ENCODE data around the gene FOXL3. TPM values are rescaled to one million over a fixed set of nuclear protein-coding genes. Genes with fewer than 3 reads are reported as not detected.
"Not testable (repeated sequence)": the region's sequence is repeated elsewhere in the genome, so short reads cannot be mapped to it uniquely, and the experiment has no call there.

FOXL3 gene
- not detected for polyA plus RNA-seq (2013, experiment 1 of 2)
- polyA plus RNA-seq (2013, experiment 2 of 2), result not detected

- Histone ChIP-seq H3K27ac (ENCODE audit: low read depth, low read length) (no peak within 1 kb of the TSS), H3K9me3 (ENCODE audit: insufficient read depth, low read depth, low read length) (no peaks in the 10 kb centered on the region), H3K36me3 (ENCODE audit: insufficient read depth, low read length) (no peaks in the 10 kb centered on the region), H3K9ac (ENCODE audit: low read depth, low read length) (no peak within 1 kb of the TSS), H3K4me3 (ENCODE audit: low read length) (peak within 1 kb of the TSS; percentile 35), H3K27me3 (ENCODE audit: insufficient read depth, low read length) (peaks cover 55% of the 10 kb centered on the region), H3K4me1 (ENCODE audit: insufficient read depth, low read length) (no peaks in the 10 kb centered on the region)
- WGBS, result 93% methylated on average over 79 of the region's 79 CpGs
Measured at GRCh38 chr7:289756-290553, at the start of gene FOXL3. Gene FOXL3, plus strand, starts transcription at chr7:290170. Its CDS starts 0 bp downstream, at chr7:290170.

DNA sequence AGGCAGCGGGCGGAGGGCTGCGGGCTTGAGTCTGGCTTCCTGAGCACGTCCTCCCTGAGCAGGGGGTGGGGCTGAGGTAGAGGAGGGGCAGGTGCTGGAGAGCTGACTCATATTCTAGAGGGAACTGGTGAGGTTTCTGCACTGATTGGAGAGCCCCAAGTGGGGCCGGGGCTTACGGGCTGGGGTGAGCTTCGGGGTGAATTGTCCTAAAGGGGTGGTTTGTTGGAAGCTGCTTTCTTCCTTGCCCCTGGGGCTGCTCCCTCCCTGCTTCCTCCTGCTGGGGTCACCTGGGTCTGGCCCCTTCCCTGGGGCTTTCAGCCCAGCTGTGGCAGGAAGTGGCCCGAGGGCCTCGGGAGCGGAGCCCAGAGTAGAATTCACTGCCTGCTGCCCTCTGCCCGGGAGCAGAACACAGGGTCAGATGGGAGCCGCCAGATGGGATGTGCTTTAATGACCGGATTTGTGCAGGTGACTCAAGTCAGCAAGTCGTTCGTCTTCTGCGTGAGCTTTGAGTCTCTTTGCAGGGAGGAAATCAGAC lies 49.0 kb upstream of the FOXL3 start:
- 55% methylated on average over 16 of the region's 16 CpGs for WGBS
- no peak overlapping the region for H3K27ac ChIP-seq (ENCODE audit: low read depth, low read length)
- H3K4me3 ChIP-seq (ENCODE audit: low read length), result no peak overlapping the region

DNA sequence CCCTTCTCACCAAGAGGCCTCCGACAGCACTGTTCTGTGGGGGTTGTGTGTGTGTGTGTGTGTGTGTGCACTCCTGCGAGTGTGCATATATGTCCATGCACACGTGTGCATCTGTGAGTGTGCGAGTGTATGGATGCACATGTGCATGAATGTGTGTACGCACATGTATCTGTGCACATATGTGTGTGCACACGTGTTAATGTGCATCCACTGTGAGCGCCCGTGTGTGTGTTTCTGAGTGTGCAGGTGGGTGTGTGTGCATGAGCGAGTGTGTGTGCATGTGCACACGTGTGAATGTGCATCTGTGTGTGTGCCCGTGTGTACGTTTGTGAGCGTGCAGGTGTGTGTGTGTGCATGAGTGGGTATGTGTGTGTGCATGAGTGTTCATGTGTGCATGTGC lies 48.5 kb upstream of the FOXL3 start:
- Histone ChIP-seq H3K9ac (ENCODE audit: low read depth, low read length) (no peak overlapping the region), H3K27ac (ENCODE audit: low read depth, low read length) (no peak overlapping the region), H3K9me3 (ENCODE audit: insufficient read depth, low read depth, low read length) (no peaks in the 10 kb centered on the region), H3K27me3 (ENCODE audit: insufficient read depth, low read length) (no peaks in the 10 kb centered on the region), H3K4me3 (ENCODE audit: low read length) (no peak overlapping the region), H3K4me1 (ENCODE audit: insufficient read depth, low read length) (no peaks in the 10 kb centered on the region), H3K36me3 (ENCODE audit: insufficient read depth, low read length) (no peaks in the 10 kb centered on the region; the same call in 1 of the 2 replicates)
- 93% methylated on average over 13 of the region's 13 CpGs for WGBS

More for the DNA sequence above, 49.0 kb upstream of the FOXL3 start:
- no peaks in the 10 kb centered on the region for H3K9me3 ChIP-seq (ENCODE audit: insufficient read depth, low read depth, low read length)
- no peak overlapping the region for H3K9ac ChIP-seq (ENCODE audit: low read depth, low read length)
- no peaks in the 10 kb centered on the region for H3K4me1 ChIP-seq (ENCODE audit: insufficient read depth, low read length)
- no peaks in the 10 kb centered on the region; the same call in 1 of the 2 replicates for H3K36me3 ChIP-seq (ENCODE audit: insufficient read depth, low read length)
- H3K27me3 ChIP-seq (ENCODE audit: insufficient read depth, low read length), result no peaks in the 10 kb centered on the region

- H3K9ac ChIP-seq (ENCODE audit: low read depth, low read length); H3K27ac ChIP-seq (ENCODE audit: low read depth, low read length); H3K4me3 ChIP-seq (ENCODE audit: low read length); H3K36me3 ChIP-seq (ENCODE audit: insufficient read depth, low read length); H3K4me1 ChIP-seq (ENCODE audit: insufficient read depth, low read length); H3K27me3 ChIP-seq (ENCODE audit: insufficient read depth, low read length); H3K9me3 ChIP-seq (ENCODE audit: insufficient read depth, low read depth, low read length): not testable (repeated sequence)
- WGBS, result 84% methylated on average over 8 of the region's 21 CpGs
Measured at GRCh38 chr7:242826-243579, 47.0 kb upstream of the FOXL3 start.

- not testable (repeated sequence) for H3K9ac ChIP-seq (ENCODE audit: low read depth, low read length); H3K9me3 ChIP-seq (ENCODE audit: insufficient read depth, low read depth, low read length); H3K27ac ChIP-seq (ENCODE audit: low read depth, low read length); H3K4me1 ChIP-seq (ENCODE audit: insufficient read depth, low read length); H3K27me3 ChIP-seq (ENCODE audit: insufficient read depth, low read length); H3K36me3 ChIP-seq (ENCODE audit: insufficient read depth, low read length); H3K4me3 ChIP-seq (ENCODE audit: low read length)
- 78% methylated on average over 5 of the region's 10 CpGs for WGBS
Measured at GRCh38 chr7:243580-243978, 46.4 kb upstream of the FOXL3 start.

GRCh38 chr7:244974-245373 lies 45.0 kb upstream of the FOXL3 start:
- H3K4me3 ChIP-seq (ENCODE audit: low read length), result no peak overlapping the region
- WGBS, result 94% methylated on average over 22 of the region's 22 CpGs
- H3K4me1 ChIP-seq (ENCODE audit: insufficient read depth, low read length), result no peaks in the 10 kb centered on the region
- no peaks in the 10 kb centered on the region for H3K27me3 ChIP-seq (ENCODE audit: insufficient read depth, low read length)
- H3K36me3 ChIP-seq (ENCODE audit: insufficient read depth, low read length), result peaks cover 7% of the 10 kb centered on the region
- H3K27ac ChIP-seq (ENCODE audit: low read depth, low read length), result no peak overlapping the region
- no peaks in the 10 kb centered on the region for H3K9me3 ChIP-seq (ENCODE audit: insufficient read depth, low read depth, low read length)
- no peak overlapping the region for H3K9ac ChIP-seq (ENCODE audit: low read depth, low read length)

DNA sequence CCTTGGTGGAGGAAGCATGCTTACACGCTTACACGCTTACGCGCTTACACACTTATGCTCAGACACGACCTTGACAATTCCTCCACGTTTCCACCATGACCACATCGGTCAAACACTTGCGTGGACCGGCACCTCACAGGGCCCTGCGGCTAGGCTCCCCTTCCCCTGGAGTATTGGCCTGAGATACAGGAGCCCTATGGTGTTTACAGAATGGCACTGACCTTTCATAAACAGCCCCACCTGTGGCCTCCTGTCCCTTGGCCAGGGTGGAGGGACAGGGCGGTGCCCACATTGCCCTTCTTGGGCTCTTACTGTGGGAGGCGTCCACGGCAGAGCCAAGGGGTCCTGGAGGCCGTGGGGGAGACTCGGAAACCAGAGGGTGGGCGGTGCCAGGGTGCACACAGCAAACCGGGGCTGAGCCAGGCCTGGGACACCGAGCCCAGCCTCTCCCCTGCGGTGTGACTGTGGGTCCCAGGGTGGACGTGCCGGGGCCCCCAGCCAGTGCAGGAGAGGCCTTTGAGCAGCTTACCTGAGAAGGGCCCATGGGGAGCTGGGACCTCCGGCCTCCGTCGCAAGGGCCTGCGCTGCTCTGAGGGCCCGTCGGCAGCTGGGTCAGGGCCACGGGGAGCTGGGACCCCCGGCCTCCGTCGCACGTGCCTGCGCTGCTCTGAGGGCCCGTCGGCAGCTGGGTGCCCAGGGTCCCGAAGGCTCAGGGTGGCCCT lies 44.2 kb upstream of the FOXL3 start:
- no peak overlapping the region for H3K27ac ChIP-seq (ENCODE audit: low read depth, low read length)

GRCh38 chr7:246451-246850 lies 43.5 kb upstream of the FOXL3 start:
- H3K9me3 ChIP-seq (ENCODE audit: insufficient read depth, low read depth, low read length), result no peaks in the 10 kb centered on the region
- peaks cover 9% of the 10 kb centered on the region for H3K36me3 ChIP-seq (ENCODE audit: insufficient read depth, low read length)
- no peak overlapping the region for H3K4me3 ChIP-seq (ENCODE audit: low read length)
- H3K4me1 ChIP-seq (ENCODE audit: insufficient read depth, low read length), result no peaks in the 10 kb centered on the region
- WGBS, result 89% methylated on average over 22 of the region's 22 CpGs
- H3K27me3 ChIP-seq (ENCODE audit: insufficient read depth, low read length), result no peaks in the 10 kb centered on the region
- no peak overlapping the region for H3K27ac ChIP-seq (ENCODE audit: low read depth, low read length)
- H3K9ac ChIP-seq (ENCODE audit: low read depth, low read length), result no peak overlapping the region

More for the DNA sequence above, 44.2 kb upstream of the FOXL3 start:
- Histone ChIP-seq H3K36me3 (ENCODE audit: insufficient read depth, low read length) (peaks cover 9% of the 10 kb centered on the region), H3K9ac (ENCODE audit: low read depth, low read length) (no peak overlapping the region), H3K4me3 (ENCODE audit: low read length) (no peak overlapping the region), H3K27me3 (ENCODE audit: insufficient read depth, low read length) (no peaks in the 10 kb centered on the region), H3K4me1 (ENCODE audit: insufficient read depth, low read length) (no peaks in the 10 kb centered on the region), H3K9me3 (ENCODE audit: insufficient read depth, low read depth, low read length) (no peaks in the 10 kb centered on the region)
- WGBS, result 95% methylated on average over 36 of the region's 36 CpGs

DNA sequence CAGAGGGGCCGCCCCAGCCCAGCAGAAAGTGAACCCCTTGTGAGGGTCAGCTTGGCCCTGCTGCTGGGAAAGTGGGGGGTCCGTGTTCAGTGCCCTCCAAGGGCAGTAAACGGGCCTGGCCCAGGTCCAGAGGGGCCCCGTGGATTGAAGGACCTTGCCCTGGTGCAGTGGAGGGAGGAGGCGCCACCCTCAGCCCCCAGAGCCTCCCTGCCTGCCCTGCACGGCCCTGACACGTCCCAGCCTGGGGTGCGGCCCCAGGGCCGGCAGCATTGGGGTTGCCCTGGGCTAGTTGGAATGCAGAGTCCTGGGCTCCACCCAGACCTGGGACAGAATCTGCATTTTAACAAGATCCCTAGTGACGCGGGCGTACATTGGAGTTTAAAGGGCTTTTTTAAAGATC lies 42.8 kb upstream of the FOXL3 start:
- H3K9ac ChIP-seq (ENCODE audit: low read depth, low read length), result no peak overlapping the region
- 83% methylated on average over 12 of the region's 12 CpGs for WGBS
- no peaks in the 10 kb centered on the region for H3K4me1 ChIP-seq (ENCODE audit: insufficient read depth, low read length)
- H3K9me3 ChIP-seq (ENCODE audit: insufficient read depth, low read depth, low read length), result no peaks in the 10 kb centered on the region
- H3K27me3 ChIP-seq (ENCODE audit: insufficient read depth, low read length), result no peaks in the 10 kb centered on the region
- H3K4me3 ChIP-seq (ENCODE audit: low read length), result no peak overlapping the region
- no peak overlapping the region for H3K27ac ChIP-seq (ENCODE audit: low read depth, low read length)
- peaks cover 9% of the 10 kb centered on the region for H3K36me3 ChIP-seq (ENCODE audit: insufficient read depth, low read length)

DNA sequence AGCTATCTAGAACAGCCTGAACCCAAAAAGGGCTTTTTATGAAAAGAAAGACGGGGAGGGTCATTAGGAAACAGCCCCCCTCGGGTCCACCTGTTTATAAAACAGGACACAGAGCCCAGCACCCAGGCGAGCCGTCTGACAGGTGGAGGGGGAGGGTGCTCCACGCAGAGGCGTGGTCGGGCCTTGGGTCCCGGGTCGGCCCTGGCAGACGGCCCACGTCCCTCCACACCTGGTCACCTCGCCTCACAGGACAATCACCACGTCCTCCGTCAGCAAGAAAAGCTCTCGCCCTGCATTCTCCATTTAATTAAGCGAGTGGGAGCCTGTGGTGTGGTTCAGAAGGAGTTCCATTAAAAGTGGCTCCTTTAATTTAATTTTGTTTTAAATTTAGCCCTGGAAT lies 42.3 kb upstream of the FOXL3 start:
- WGBS, result 92% methylated on average over 16 of the region's 16 CpGs
- no peaks in the 10 kb centered on the region for H3K27me3 ChIP-seq (ENCODE audit: insufficient read depth, low read length)
- H3K9ac ChIP-seq (ENCODE audit: low read depth, low read length), result no peak overlapping the region
- no peaks in the 10 kb centered on the region for H3K9me3 ChIP-seq (ENCODE audit: insufficient read depth, low read depth, low read length)
- H3K27ac ChIP-seq (ENCODE audit: low read depth, low read length), result no peak overlapping the region
- no peaks in the 10 kb centered on the region for H3K4me1 ChIP-seq (ENCODE audit: insufficient read depth, low read length)
- no peak overlapping the region for H3K4me3 ChIP-seq (ENCODE audit: low read length)
- peaks cover 9% of the 10 kb centered on the region for H3K36me3 ChIP-seq (ENCODE audit: insufficient read depth, low read length)
